Fibroblast of mammary gland (primary cell): Measurements from ENCODE around the gene NRP2.
A peak's percentile ranks its signal among the peaks of the same experiment; 100 is the strongest.

Source experiments
- DNase-seq: peaks from one replicate; pipeline ENCODE4 v3.0.0-alpha.2; 2010; ENCODE audit warnings: low read depth
- H3K4me3 ChIP-seq: 2 replicates; pipeline ENCODE4 v1.5.1; 2011; ENCODE audit warnings: low read depth, mild to moderate bottlenecking, low read length, moderate library complexity; ENCODE audit not compliant: control insufficient read depth
- CTCF ChIP-seq: conservative IDR thresholded peaks from 2 replicates; pipeline ENCODE4 v1.5.1; 2011; ENCODE audit warnings: low read depth, low read length, inconsistent platforms; ENCODE audit not compliant: control insufficient read depth, insufficient read depth

NRP2 gene

GRCh38 chr2:205744074-205744591, 61.8 kb downstream of the NRP2 start:
- no peak overlapping the region for H3K4me3 ChIP-seq
- DNase-seq, result no peak
- no peak for TF ChIP-seq CTCF

- DNase-seq, result no peak
- TF ChIP-seq CTCF, result no peak
- no peak overlapping the region for H3K4me3 ChIP-seq
Measured at GRCh38 chr2:205745661-205746419, 63.5 kb downstream of the NRP2 start.

- TF ChIP-seq CTCF, result no peak
- no peak for DNase-seq
- H3K4me3 ChIP-seq, result no peak overlapping the region
Measured at GRCh38 chr2:205746420-205746785, 64.1 kb downstream of the NRP2 start.

GRCh38 chr2:205747829-205748386, 65.6 kb downstream of the NRP2 start:
- no peak for TF ChIP-seq CTCF
- no peak overlapping the region for H3K4me3 ChIP-seq
- no peak for DNase-seq

- TF ChIP-seq CTCF, result no peak
- DNase-seq, result peak; percentile 68
- no peak overlapping the region for H3K4me3 ChIP-seq
Measured at GRCh38 chr2:205748639-205749038, 66.3 kb downstream of the NRP2 start.

GRCh38 chr2:205749078-205749477, 66.8 kb downstream of the NRP2 start:
- no peak for TF ChIP-seq CTCF
- DNase-seq, result no peak
- no peak overlapping the region for H3K4me3 ChIP-seq
